Umbilical cord (tissue), 2 donors: ENCODE data around the gene PSD. TPM values are rescaled to one million over a fixed set of nuclear protein-coding genes. Genes with fewer than 3 reads are reported as not detected.

Experiments used
- DNase-seq: peaks from one replicate; pipeline ENCODE4 v3.0.0-alpha.2; 2015; ENCODE audit warnings: low spot score
- total RNA-seq: library from RNA; depleted of rRNA; stranded (reverse); fragments of >200 nt; gene quantifications from one replicate; pipeline ENCODE4 v1.2.3, GENCODE V29; 2014; ENCODE audit warnings: low replicate concordance; ENCODE audit not compliant: insufficient read depth

PSD gene
- total RNA-seq, 1 donor from 2014 or later: 11.6 TPM

- DNase-seq: no peak
These were observed 26.3 kb downstream of the PSD start for GRCh38 chr10:102392306-102392705.

- DNase-seq: no peak
These were observed 28.7 kb downstream of the PSD start for GRCh38 chr10:102389894-102390293.

GRCh38 chr10:102384606-102385429 lies 33.8 kb downstream of the PSD start:
- peak; percentile 44 for DNase-seq

GRCh38 chr10:102384053-102384452 lies 34.5 kb downstream of the PSD start:
- no peak for DNase-seq

GRCh38 chr10:102382871-102383270 lies 35.7 kb downstream of the PSD start:
- no peak for DNase-seq

- no peak for DNase-seq
These were observed 36.6 kb downstream of the PSD start for GRCh38 chr10:102381983-102382382.

GRCh38 chr10:102379383-102379782 lies 39.2 kb downstream of the PSD start:
- DNase-seq: no peak

GRCh38 chr10:102376901-102377300 lies 41.7 kb downstream of the PSD start:
- no peak for DNase-seq

GRCh38 chr10:102375867-102376266 lies 42.7 kb downstream of the PSD start:
- DNase-seq: no peak

- DNase-seq: no peak
These were observed 43.3 kb downstream of the PSD start for GRCh38 chr10:102375250-102375649.

- DNase-seq: no peak
These were observed 47.3 kb downstream of the PSD start for GRCh38 chr10:102371295-102371694.

GRCh38 chr10:102368077-102368476 lies 50.5 kb downstream of the PSD start:
- no peak for DNase-seq

- DNase-seq: no peak
These were observed 51.1 kb downstream of the PSD start for GRCh38 chr10:102367441-102367840.

- DNase-seq: no peak
These were observed 59.7 kb downstream of the PSD start for GRCh38 chr10:102358712-102359382.

GRCh38 chr10:102354451-102354850 lies 64.1 kb downstream of the PSD start:
- DNase-seq: no peak

Other genes with a start within 250 kb of the PSD start
- gene ELOVL3, start 192.5 kb downstream of the PSD start, total RNA-seq: not detected
- gene PITX3, start 177.3 kb downstream of the PSD start, total RNA-seq: not detected
- 17.1 TPM for gene GBF1, start 173.3 kb downstream of the PSD start, total RNA-seq
- gene NFKB2, start 23.1 kb downstream of the PSD start, total RNA-seq: 13.5 TPM
- gene FBXL15, start 2.1 kb upstream of the PSD start, total RNA-seq: 20.2 TPM
- 22.9 TPM for gene CUEDC2, start 13.8 kb upstream of the PSD start, total RNA-seq
- gene C10orf95, start 32.8 kb upstream of the PSD start, total RNA-seq: not detected
- gene ACTR1A, start 83.9 kb upstream of the PSD start, total RNA-seq: 42.1 TPM
- 5.5 TPM for gene SUFU, start 85.2 kb upstream of the PSD start, total RNA-seq
- 31.3 TPM for gene TRIM8, start 225.7 kb upstream of the PSD start, total RNA-seq